HUES48 (cell line): ENCODE measurements around the gene SPG7.
"Not testable (repeated sequence)": the region's sequence is repeated elsewhere in the genome, so short reads cannot be mapped to it uniquely, and the experiment has no call there.

Experiments used
- H3K27ac ChIP-seq: one replicate; pipeline ENCODE4 v1.7.0; 2013; ENCODE audit warnings: low read depth, low read length, inconsistent platforms
- H3K27me3 ChIP-seq: 2 replicates; pipeline ENCODE4 v1.6.1; 2013; ENCODE audit warnings: mild to moderate bottlenecking, low read length; ENCODE audit not compliant: control insufficient read depth, insufficient read depth
- H3K36me3 ChIP-seq: 2 replicates; pipeline ENCODE4 v1.6.1; 2013; ENCODE audit warnings: low read length; ENCODE audit not compliant: control insufficient read depth, insufficient read depth
- H3K4me1 ChIP-seq: 2 replicates; pipeline ENCODE4 v1.6.1; 2013; ENCODE audit warnings: mild to moderate bottlenecking, low read length; ENCODE audit not compliant: control insufficient read depth, insufficient read depth
- H3K4me3 ChIP-seq: 2 replicates; pipeline ENCODE4 v1.5.1; 2013; ENCODE audit warnings: mild to moderate bottlenecking, low read depth, low read length
- H3K9ac ChIP-seq: 2 replicates; pipeline ENCODE4 v1.6.1; 2013; ENCODE audit warnings: mild to moderate bottlenecking, low read depth, low read length, moderate library complexity
- H3K9me3 ChIP-seq: 2 replicates; pipeline ENCODE4 v1.6.1; 2013; ENCODE audit warnings: low read length; ENCODE audit not compliant: control insufficient read depth, insufficient read depth

Gene SPG7

GRCh38 chr16:89507834-89508590 is at the start of gene SPG7:
Gene SPG7 (plus strand): TSS chr16:89508403. CDS start chr16:89508418, 15 bp downstream.
- Histone ChIP-seq H3K36me3 (peaks cover 26% of the 10 kb centered on the region), H3K9me3 (no peaks in the 10 kb centered on the region), H3K4me3 (peak within 1 kb of the TSS; percentile 94), H3K27ac (peak within 1 kb of the TSS; percentile 92), H3K27me3 (no peaks in the 10 kb centered on the region; the same call in 1 of the 2 replicates), H3K9ac (peak within 1 kb of the TSS; percentile 88), H3K4me1 (peaks cover 5% of the 10 kb centered on the region)

- 0 out of 2 replicates have a peak, but pooled peaks cover 10% of the 10 kb centered on the region for H3K4me1 ChIP-seq
- no peaks in the 10 kb centered on the region for H3K36me3 ChIP-seq
- no peaks in the 10 kb centered on the region for H3K27me3 ChIP-seq
- H3K27ac ChIP-seq: no peak overlapping the region
- no peaks in the 10 kb centered on the region for H3K9me3 ChIP-seq
- H3K4me3 ChIP-seq: no peak overlapping the region
- no peak overlapping the region for H3K9ac ChIP-seq
Measured at GRCh38 chr16:89458551-89458950, 49.7 kb upstream of the SPG7 start.

- Histone ChIP-seq H3K9me3 (no peaks in the 10 kb centered on the region), H3K27me3 (no peaks in the 10 kb centered on the region), H3K27ac (no peak overlapping the region), H3K4me3 (no peak overlapping the region), H3K36me3 (no peaks in the 10 kb centered on the region), H3K4me1 (0 out of 2 replicates have a peak, but pooled peaks cover 9% of the 10 kb centered on the region), H3K9ac (no peak overlapping the region)
Measured at GRCh38 chr16:89458967-89459366, 49.2 kb upstream of the SPG7 start.

- Histone ChIP-seq H3K9me3 (no peaks in the 10 kb centered on the region), H3K36me3 (no peaks in the 10 kb centered on the region), H3K9ac (no peak overlapping the region), H3K27me3 (no peaks in the 10 kb centered on the region), H3K27ac (no peak overlapping the region), H3K4me3 (no peak overlapping the region), H3K4me1 (peaks cover 12% of the 10 kb centered on the region; the same call in 1 of the 2 replicates)
Measured at GRCh38 chr16:89460556-89460955, 47.6 kb upstream of the SPG7 start.

- not testable (repeated sequence) for H3K36me3 ChIP-seq, H3K9ac ChIP-seq, H3K27me3 ChIP-seq, H3K4me3 ChIP-seq, H3K9me3 ChIP-seq, H3K27ac ChIP-seq
- H3K4me1 ChIP-seq: peaks cover 18% of the 10 kb centered on the region; the same call in 1 of the 2 replicates
Measured at GRCh38 chr16:89461890-89462289, 46.3 kb upstream of the SPG7 start.

- not testable (repeated sequence) for H3K9me3 ChIP-seq, H3K36me3 ChIP-seq, H3K9ac ChIP-seq, H3K27me3 ChIP-seq, H3K4me3 ChIP-seq, H3K27ac ChIP-seq
- peaks cover 20% of the 10 kb centered on the region; the same call in 1 of the 2 replicates for H3K4me1 ChIP-seq
Measured at GRCh38 chr16:89462639-89463038, 45.6 kb upstream of the SPG7 start.

- H3K9ac ChIP-seq, H3K4me3 ChIP-seq, H3K36me3 ChIP-seq, H3K27ac ChIP-seq, H3K27me3 ChIP-seq, H3K9me3 ChIP-seq: not testable (repeated sequence)
- H3K4me1 ChIP-seq: peaks cover 20% of the 10 kb centered on the region; the same call in 1 of the 2 replicates
Measured at GRCh38 chr16:89463312-89463711, 44.9 kb upstream of the SPG7 start.

- Histone ChIP-seq H3K9me3 (no peaks in the 10 kb centered on the region), H3K27ac (no peak overlapping the region), H3K4me3 (no peak overlapping the region), H3K36me3 (no peaks in the 10 kb centered on the region), H3K9ac (no peak overlapping the region), H3K4me1 (peaks cover 13% of the 10 kb centered on the region; the same call in 1 of the 2 replicates), H3K27me3 (no peaks in the 10 kb centered on the region)
Measured at GRCh38 chr16:89466920-89467319, 41.3 kb upstream of the SPG7 start.

GRCh38 chr16:89467382-89467781 is 40.8 kb upstream of the SPG7 start:
- H3K36me3 ChIP-seq: no peaks in the 10 kb centered on the region
- H3K4me1 ChIP-seq: peaks cover 13% of the 10 kb centered on the region; the same call in 1 of the 2 replicates

GRCh38 chr16:89472711-89473075 is 35.5 kb upstream of the SPG7 start:
- Histone ChIP-seq H3K4me1 (peaks cover 17% of the 10 kb centered on the region), H3K9me3 (no peaks in the 10 kb centered on the region), H3K4me3 (no peak overlapping the region), H3K9ac (no peak overlapping the region), H3K36me3 (no peaks in the 10 kb centered on the region), H3K27me3 (no peaks in the 10 kb centered on the region), H3K27ac (no peak overlapping the region)

More at GRCh38 chr16:89467382-89467781, 40.8 kb upstream of the SPG7 start:
- Histone ChIP-seq H3K9ac (no peak overlapping the region), H3K9me3 (no peaks in the 10 kb centered on the region), H3K27me3 (no peaks in the 10 kb centered on the region), H3K27ac (no peak overlapping the region), H3K4me3 (no peak overlapping the region)

GRCh38 chr16:89473136-89473712 is 35.0 kb upstream of the SPG7 start:
- H3K4me3 ChIP-seq: no peak overlapping the region
- no peaks in the 10 kb centered on the region for H3K9me3 ChIP-seq
- H3K9ac ChIP-seq: no peak overlapping the region
- no peaks in the 10 kb centered on the region for H3K27me3 ChIP-seq
- no peaks in the 10 kb centered on the region for H3K36me3 ChIP-seq
- no peak overlapping the region for H3K27ac ChIP-seq
- peaks cover 17% of the 10 kb centered on the region for H3K4me1 ChIP-seq
